Measurements from ENCODE around the gene TGFBR3L. TPM values are rescaled to one million over a fixed set of nuclear protein-coding genes. Genes with fewer than 3 reads are reported as not detected.

The TGFBR3L gene
- total and polyA plus RNA-seq, 2 of the 8 experiments (the other 6 are each of a cell fraction or from before 2014, with no cell fraction given), result 3.1 to 3.7 TPM

DNA sequence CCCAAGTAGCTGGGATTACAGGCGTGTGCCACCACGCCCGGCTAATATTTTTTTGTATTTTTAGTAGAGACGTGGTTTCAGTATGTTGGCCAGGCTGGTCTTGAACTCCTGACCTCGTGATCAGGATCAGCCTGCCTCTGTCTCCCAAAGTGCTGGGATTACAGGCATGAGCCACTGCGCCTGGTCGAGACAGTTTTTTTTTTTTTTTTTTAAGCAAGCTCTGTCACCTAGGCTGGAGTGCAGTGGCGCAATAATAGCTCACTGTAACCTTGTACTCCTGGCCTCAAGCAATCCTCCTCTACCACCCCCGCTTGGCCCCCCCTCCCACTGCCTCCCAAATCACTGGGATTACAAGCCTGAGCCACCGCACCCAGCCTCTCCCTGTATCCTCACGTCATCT is 17.3 kb upstream of the TGFBR3L start:
- Histone ChIP-seq H2BK20ac (ENCODE audit: low read length) (no peak overlapping the region), H4K5ac (ENCODE audit: insufficient read length, low read depth, low read length) (no peak overlapping the region), H3K56ac (replicated peaks; ENCODE audit: insufficient read length, low read depth, low read length) (no peak overlapping the region), H3K4me3 (ENCODE audit: extremely low read depth in 1 of 4, insufficient read depth in 2 of 4, low read depth in 3 of 4, low read length in 4 of 4) (no peak overlapping the region), H3K79me1 (ENCODE audit: low read depth, low read length) (no peaks in the 10 kb centered on the region), H4K8ac (ENCODE audit: extremely low read depth, insufficient read depth, low read length) (no peak overlapping the region), H2AK5ac (ENCODE audit: low read depth, low read length) (no peak overlapping the region), H3K9ac (replicated peaks in 1 of 4; ENCODE audit: extremely low read depth in 1 of 4, low read depth in 3 of 4, low read length in 3 of 4) (no peak overlapping the region), H4K20me1 (replicated peaks in 1 of 2; ENCODE audit: control insufficient read depth in 1 of 2, insufficient read depth in 2 of 2, low read length in 2 of 2) (peaks cover 0 to 3% of the 10 kb centered on the region in 2 experiments), H3K14ac (ENCODE audit: insufficient read length) (no peak overlapping the region), H3K27ac (ENCODE audit: low read depth, low read length) (no peak overlapping the region), H3K27me3 (replicated peaks in 1 of 4; ENCODE audit: control insufficient read depth in 3 of 4, extremely low read depth in 1 of 4, insufficient read depth in 3 of 4, low read length in 3 of 4) (no peaks in the 10 kb centered on the region), H4K91ac (replicated peaks; ENCODE audit: insufficient read length, low read length) (no peak overlapping the region), H3K4ac (replicated peaks; ENCODE audit: insufficient read length, low read depth, low read length) (no peak overlapping the region), H3K4me2 (ENCODE audit: insufficient read depth in 1 of 2, low read depth in 2 of 2, low read length in 2 of 2) (no peak overlapping the region), H3K23me2 (ENCODE audit: low read depth, low read length) (no peaks in the 10 kb centered on the region), H3K79me2 (ENCODE audit: control insufficient read depth in 1 of 2, insufficient read depth in 2 of 2, low read length in 2 of 2) (no peaks in the 10 kb centered on the region), H2BK120ac (replicated peaks; ENCODE audit: low read depth, low read length) (no peak overlapping the region), H3K23ac (ENCODE audit: insufficient read length) (no peak overlapping the region), H2BK5ac (ENCODE audit: low read depth, low read length) (no peak overlapping the region), H2BK15ac (ENCODE audit: low read length) (no peak overlapping the region), H3K36me3 (ENCODE audit: control insufficient read depth in 2 of 4, insufficient read depth in 4 of 4, low read length in 3 of 4) (no peaks in the 10 kb centered on the region; a peak in 1 of 8 replicates), H3K18ac (ENCODE audit: extremely low read depth, low read length) (no peak overlapping the region), H3K4me1 (replicated peaks in 1 of 4; ENCODE audit: control insufficient read depth in 3 of 4, insufficient read depth in 4 of 4, low read length in 3 of 4) (peaks cover 0 to 4% (median 0%) of the 10 kb centered on the region in 4 experiments; a peak in 2 of 7 replicates), H3K9me3 (ENCODE audit: insufficient read depth in 2 of 2, low read depth in 1 of 2, low read length in 1 of 2) (no peaks in the 10 kb centered on the region), H2AFZ (ENCODE audit: low read length) (no peak overlapping the region), H2BK12ac (ENCODE audit: low read depth, low read length) (no peak overlapping the region)
- CTCF ChIA-PET (ENCODE audit: partially characterized antibody), result interaction anchor here (1.0 to 2.5 kb wide), 3 partner anchors 21 to 44 kb away, joined by 3 to 11 read pairs (median 5); no protein-coding TSS in a partner anchor
- no peak for TF ChIP-seq SAP30 (IDR thresholded peaks at IDR 0.05; ENCODE audit: insufficient read depth, insufficient replicate concordance, low read length)
- WGBS, 2 experiments (ENCODE audit: extremely low coverage in 1 of 2, insufficient coverage in 1 of 2, insufficient read length in 1 of 2, insufficient replicate concordance in 2 of 2, low coverage in 1 of 2, low lambda C conversion rate in 2 of 2, missing lambda C conversion rate in 1 of 2), result 94% methylated on average over 9 of the region's 11 CpGs; no CpG with 5 or more reads in 1 of the 2 experiments
- DNase-seq (ENCODE audit: low read depth in 1 of 2, low spot score in 2 of 2), result no peak
- FAIRE-seq, result no peak
- POLR2A ChIA-PET (ENCODE audit: partially characterized antibody), result interaction anchor here (1.0 to 1.1 kb wide), 2 partner anchors 9 to 18 kb away, joined by 3 to 4 read pairs; partner anchors contain the start of gene LRRC8E

Measured in H1 (cell line).